Ishikawa (cell line): Measurements from ENCODE around the gene MTO1.

Experiments used
- CEBPB ChIP-seq: IDR thresholded peaks from 2 replicates; pipeline ENCODE4 v1.6.1; 2012
- CREB1 ChIP-seq: IDR thresholded peaks from 2 replicates; pipeline ENCODE4 v1.6.1; 2012; ENCODE audit warnings: low read depth
- EGR1 ChIP-seq: IDR thresholded peaks from 2 replicates; pipeline ENCODE4 v1.6.1; 2012
- EP300 ChIP-seq: IDR thresholded peaks from 2 replicates; pipeline ENCODE4 v1.6.1; 2012; ENCODE audit warnings: borderline replicate concordance
- FOXM1 ChIP-seq: IDR thresholded peaks from 2 replicates; pipeline ENCODE4 v1.6.1; 2012; ENCODE audit warnings: low read depth, borderline replicate concordance
- NFIC ChIP-seq: IDR thresholded peaks from 2 replicates; pipeline ENCODE4 v1.6.1; 2012
- RAD21 ChIP-seq: IDR thresholded peaks from 2 replicates; pipeline ENCODE4 v1.6.1; 2012; ENCODE audit warnings: low read depth
- TAF1 ChIP-seq: IDR thresholded peaks from 2 replicates; pipeline ENCODE4 v1.6.1; 2012; ENCODE audit warnings: low read depth, mild to moderate bottlenecking
- TCF12 ChIP-seq: IDR thresholded peaks from 2 replicates; pipeline ENCODE4 v1.6.1; 2012; ENCODE audit warnings: low read depth
- TEAD4 ChIP-seq: IDR thresholded peaks from 2 replicates; pipeline ENCODE4 v1.6.1; 2012
- YY1 ChIP-seq: IDR thresholded peaks from 2 replicates; pipeline ENCODE4 v1.6.1; 2012; ENCODE audit warnings: low read depth
- ZBTB7A ChIP-seq: IDR thresholded peaks from 2 replicates; pipeline ENCODE4 v1.6.1; 2012; ENCODE audit warnings: low read depth
- TF ChIP-seq, protein P1 (sequence below): IDR thresholded peaks from 2 replicates; pipeline ENCODE4 v1.6.1; 2012; ENCODE audit warnings: low read depth, mild to moderate bottlenecking
- TF ChIP-seq, protein P2 (sequence below): IDR thresholded peaks from 2 replicates; pipeline ENCODE4 v1.6.1; 2012
- TF ChIP-seq, protein P3 (sequence below): IDR thresholded peaks from 2 replicates; pipeline ENCODE4 v1.6.1; 2012

MTO1 gene

DNA sequence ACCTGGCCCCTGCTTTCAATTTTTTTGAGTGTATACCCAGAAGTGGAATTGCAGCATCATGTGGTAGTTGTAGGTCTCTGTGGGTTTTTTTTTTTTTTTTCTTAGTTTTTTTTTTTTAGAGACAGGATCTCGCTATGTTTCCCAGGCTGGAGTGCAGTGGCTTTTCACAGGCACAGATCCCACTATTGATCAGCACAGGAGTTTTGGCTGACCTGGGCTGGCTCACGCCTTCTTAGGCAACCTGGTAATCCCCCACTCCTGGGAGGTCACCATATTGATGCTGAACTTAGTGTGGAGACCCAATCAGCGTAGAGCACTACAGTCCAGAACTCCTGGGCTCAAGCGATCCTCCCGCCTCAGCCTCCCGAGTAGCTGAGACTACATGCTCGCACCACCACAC, 25.9 kb downstream of the MTO1 start:
- TF ChIP-seq NFIC (no peak), ZBTB7A (no peak), YY1 (no peak), TEAD4 (no peak)

DNA sequence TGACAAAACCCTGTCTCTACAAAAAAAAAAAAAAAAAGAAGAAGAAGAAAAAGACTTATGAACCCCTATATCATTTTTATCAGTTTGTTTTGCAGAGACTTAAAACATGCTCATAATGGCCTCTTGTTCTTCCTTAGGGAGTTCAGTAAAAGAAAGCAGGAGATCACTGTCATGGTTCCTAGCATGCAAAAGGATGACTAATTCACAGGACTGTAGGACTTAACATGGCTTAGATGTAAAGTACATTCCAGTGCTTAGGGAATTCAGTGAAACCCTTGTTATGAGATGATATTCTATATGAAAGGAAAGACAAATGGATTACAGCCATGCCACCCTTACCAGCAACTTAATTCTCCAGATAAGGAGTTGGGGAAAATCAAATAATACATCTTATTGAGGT, 29.8 kb downstream of the MTO1 start:
- TF ChIP-seq CEBPB: no peak
- no peak for TF ChIP-seq TEAD4
- TF ChIP-seq, protein P1, sequence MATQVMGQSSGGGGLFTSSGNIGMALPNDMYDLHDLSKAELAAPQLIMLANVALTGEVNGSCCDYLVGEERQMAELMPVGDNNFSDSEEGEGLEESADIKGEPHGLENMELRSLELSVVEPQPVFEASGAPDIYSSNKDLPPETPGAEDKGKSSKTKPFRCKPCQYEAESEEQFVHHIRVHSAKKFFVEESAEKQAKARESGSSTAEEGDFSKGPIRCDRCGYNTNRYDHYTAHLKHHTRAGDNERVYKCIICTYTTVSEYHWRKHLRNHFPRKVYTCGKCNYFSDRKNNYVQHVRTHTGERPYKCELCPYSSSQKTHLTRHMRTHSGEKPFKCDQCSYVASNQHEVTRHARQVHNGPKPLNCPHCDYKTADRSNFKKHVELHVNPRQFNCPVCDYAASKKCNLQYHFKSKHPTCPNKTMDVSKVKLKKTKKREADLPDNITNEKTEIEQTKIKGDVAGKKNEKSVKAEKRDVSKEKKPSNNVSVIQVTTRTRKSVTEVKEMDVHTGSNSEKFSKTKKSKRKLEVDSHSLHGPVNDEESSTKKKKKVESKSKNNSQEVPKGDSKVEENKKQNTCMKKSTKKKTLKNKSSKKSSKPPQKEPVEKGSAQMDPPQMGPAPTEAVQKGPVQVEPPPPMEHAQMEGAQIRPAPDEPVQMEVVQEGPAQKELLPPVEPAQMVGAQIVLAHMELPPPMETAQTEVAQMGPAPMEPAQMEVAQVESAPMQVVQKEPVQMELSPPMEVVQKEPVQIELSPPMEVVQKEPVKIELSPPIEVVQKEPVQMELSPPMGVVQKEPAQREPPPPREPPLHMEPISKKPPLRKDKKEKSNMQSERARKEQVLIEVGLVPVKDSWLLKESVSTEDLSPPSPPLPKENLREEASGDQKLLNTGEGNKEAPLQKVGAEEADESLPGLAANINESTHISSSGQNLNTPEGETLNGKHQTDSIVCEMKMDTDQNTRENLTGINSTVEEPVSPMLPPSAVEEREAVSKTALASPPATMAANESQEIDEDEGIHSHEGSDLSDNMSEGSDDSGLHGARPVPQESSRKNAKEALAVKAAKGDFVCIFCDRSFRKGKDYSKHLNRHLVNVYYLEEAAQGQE: no peak
- no peak for TF ChIP-seq NFIC

DNA sequence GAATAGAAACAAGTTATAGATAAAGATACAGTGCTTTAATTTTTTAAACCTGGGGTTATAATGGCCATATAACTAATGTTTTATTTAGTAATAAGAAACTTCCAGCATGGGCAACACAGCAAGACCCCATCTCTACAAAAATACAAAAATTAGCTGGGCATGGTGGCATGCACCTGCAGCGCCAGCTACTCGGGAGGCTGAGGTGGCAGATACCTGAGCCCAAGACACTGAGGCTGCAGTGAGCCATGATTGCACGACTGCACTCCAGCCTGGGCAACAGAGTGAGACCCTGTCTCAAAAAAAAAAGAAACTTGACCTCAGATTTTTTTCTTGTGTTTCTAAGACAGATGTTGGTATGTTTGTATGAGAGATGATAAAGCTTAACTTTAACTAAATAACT, 36.4 kb downstream of the MTO1 start:
- TF ChIP-seq EGR1 (no peak), ZBTB7A (no peak), CREB1 (no peak), TAF1 (no peak), TCF12 (no peak)
- TF ChIP-seq, protein P2, sequence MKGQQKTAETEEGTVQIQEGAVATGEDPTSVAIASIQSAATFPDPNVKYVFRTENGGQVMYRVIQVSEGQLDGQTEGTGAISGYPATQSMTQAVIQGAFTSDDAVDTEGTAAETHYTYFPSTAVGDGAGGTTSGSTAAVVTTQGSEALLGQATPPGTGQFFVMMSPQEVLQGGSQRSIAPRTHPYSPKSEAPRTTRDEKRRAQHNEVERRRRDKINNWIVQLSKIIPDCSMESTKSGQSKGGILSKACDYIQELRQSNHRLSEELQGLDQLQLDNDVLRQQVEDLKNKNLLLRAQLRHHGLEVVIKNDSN: no peak
- TF ChIP-seq, protein P1: no peak

DNA sequence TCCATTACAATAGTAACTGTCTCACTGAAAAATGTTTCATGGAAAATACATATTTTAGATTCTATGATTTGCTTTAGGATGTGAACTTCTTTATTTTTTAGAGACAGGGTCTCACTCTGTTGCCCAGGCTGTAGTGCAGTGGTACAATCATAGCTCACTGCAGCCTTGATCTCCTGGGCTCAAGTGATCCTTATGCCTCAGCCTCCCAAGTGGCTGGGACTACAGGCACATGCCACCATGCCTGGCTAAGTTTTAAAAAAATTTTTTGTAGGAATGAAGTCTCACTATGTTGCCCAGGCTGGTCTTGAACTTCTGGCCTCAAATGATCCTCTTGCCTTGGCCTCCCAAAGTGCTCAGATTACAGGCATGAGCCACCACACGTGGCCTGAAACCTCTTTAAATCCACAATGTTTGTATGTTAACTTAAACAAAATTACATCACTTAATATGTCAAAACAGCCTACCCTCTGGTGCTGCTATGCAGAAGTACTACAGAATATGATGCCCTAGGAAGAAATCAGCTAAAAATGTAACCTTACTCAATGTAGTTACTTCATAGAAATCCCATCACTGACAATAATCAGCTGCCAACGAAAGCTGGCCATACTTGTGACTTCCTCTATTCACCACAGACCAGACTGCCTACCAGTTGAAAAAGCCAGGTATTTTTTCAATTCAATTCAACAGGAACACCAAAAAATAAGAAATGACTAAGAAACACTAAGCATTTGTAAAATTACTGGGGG, 41.7 kb downstream of the MTO1 start:
- TF ChIP-seq, protein P1: no peak
- TF ChIP-seq CREB1 (no peak), YY1 (no peak), EP300 (no peak), FOXM1 (no peak)
- TF ChIP-seq, protein P2: no peak

DNA sequence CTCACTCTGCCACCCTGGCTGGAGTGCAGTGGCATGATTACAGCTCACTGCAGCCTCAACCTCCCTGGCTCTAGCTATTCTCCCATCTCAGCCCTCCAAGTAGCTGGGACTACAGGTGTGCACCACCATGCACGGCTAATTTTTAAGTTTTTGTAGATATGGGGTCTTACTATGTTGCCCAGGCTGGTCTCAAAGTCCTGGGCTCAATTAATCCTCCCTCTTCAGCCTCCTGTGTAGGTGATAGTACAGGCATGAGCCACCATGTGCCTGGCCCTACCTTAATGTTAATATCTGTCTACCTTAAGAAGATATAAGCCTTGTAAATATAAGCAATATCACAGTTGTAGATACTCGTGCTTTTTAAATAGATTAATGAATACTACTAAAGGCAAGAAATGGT, 42.6 kb downstream of the MTO1 start:
- no peak for TF ChIP-seq TAF1
- TF ChIP-seq RAD21: no peak
- TF ChIP-seq TEAD4: no peak
- TF ChIP-seq, protein P3, sequence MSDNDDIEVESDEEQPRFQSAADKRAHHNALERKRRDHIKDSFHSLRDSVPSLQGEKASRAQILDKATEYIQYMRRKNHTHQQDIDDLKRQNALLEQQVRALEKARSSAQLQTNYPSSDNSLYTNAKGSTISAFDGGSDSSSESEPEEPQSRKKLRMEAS: no peak
- TF ChIP-seq, protein P1: no peak
- TF ChIP-seq, protein P2: no peak
- TF ChIP-seq NFIC: no peak
- TF ChIP-seq YY1: no peak
- TF ChIP-seq CREB1: no peak
- no peak for TF ChIP-seq ZBTB7A
- TF ChIP-seq CEBPB: no peak
- no peak for TF ChIP-seq EGR1
- TF ChIP-seq EP300: no peak
